KBM-7 (cell line): ENCODE results near the gene TFPI.
"Not testable (repeated sequence)": the region's sequence is repeated elsewhere in the genome, so short reads cannot be mapped to it uniquely, and the experiment has no call there.

ENCODE experiments used
- DNase-seq: peaks from one replicate; pipeline ENCODE4 v3.0.0-alpha.2; 2015
- in situ Hi-C: fragments of 300-500 bp; cut with MboI; formaldehyde crosslinking; loops from 2 replicates; pipeline ENCODE4 v1.14.3; 2020; ENCODE audit warnings: low sequenced_read_pairs, low pct_unique_long_range_greater_than_20kb, mixed read lengths

The TFPI gene

DNA sequence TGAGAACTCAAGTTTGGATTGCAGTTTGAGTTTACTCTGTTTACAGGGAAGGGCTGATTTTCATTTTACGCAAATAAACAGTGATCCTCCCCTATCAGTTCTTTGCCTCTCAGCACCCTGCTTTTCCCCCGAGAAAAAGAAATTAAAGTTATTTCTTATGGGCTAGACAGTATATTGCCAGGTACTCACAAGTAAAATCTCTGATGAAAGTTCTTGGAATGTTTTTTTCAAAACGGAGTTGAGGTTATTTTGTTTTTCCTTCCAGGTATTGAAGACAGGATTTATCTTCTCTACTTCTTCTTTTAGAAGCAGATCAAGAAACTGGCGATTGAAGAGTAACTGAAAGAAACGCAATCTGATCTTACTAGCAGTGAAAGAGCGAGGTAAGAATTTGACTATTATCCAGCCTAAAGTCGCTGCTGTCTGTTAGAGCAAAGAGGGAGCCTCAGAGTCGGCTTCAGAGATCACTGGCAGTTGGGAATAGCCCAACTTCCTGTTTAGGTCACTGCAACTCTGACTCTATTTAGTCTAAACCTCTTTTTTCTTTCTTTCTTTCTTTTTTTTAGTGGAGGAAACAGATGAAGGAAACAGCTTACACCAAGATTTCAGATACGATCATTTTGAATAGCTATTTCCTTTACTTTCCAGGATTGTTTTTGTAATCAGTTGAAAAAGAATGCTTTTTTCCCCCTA lies at the start of gene TFPI:
Gene TFPI (minus strand): TSS at position 425 of the 693 bp plus-strand sequence. CDS start 50,667 bp downstream, outside the sequence.
- in situ Hi-C loops = no loop called here
- peak; percentile 75 for DNase-seq

DNA sequence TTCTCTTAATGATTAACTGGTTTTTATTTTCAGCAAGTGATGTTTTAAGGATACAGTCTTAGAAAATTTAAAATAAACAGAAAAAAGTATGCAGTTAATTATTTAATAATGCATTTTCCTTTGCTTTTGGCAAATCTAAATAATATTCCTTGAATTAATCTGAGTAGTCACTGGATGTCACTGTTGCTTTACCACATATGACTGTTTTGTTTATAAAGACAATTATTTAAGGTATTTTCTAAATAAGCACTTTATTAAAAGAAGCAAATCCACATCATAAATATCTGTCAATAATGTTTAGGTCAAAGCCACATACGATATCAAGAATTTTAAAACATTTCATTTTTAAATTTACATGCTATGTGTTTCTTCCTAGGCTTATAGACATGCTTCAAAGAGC lies 40.6 kb upstream of the TFPI start:
- in situ Hi-C loops = no loop called here
- DNase-seq = no peak

DNA sequence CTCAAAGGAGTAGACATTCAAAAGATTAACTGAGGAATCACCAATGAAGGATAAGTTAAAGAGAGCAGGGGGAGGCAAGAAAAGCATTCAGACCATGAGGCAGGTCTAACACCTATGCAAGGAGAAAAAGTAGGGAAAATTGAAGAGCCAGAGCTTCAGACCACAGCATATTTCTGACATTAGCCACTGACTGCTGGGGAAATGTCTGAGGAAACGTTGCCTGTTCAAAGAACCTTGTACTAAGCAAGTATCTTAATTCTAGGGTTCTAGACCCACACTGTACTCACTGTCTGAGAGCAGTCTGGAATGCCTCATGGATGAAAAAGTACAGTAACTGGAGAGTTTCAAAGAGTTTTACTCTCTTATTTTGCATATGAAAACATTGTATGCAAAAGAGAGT lies 39.5 kb upstream of the TFPI start:
- in situ Hi-C loops = no loop called here
- no peak for DNase-seq

- in situ Hi-C loops = no loop called here
- DNase-seq = no peak
Measured at GRCh38 chr2:187593098-187593497, 38.9 kb upstream of the TFPI start.

GRCh38 chr2:187590175-187590574 lies 35.9 kb upstream of the TFPI start:
- in situ Hi-C loops = no loop called here
- DNase-seq = no peak

DNA sequence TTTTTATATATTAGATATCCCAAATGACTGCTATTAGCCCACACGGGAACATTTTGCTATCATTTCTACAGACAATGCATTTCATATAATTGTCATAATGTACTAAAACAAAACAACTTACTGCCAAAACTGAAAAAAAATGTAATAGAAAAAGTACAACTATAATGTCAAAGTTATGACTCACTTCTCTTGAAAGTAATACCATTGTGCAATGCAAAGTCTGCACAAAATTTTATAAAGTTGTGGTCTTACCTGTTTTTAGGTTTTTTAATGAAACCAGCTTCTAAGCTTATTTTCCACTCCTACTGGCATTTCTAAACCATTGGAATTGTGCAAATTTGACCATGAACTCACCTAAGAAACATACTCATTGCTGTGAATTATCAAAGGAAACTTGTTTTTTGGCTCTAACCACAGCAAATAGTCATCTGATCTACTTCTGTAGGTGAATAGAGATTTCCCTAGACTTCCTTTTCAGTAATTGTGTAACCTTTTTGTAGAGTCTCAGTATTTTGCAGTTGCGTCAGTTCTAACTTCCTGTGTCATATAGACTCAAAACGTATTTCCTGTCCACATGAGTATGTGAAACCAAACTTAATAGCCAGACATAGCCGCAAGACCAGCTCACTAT lies 31.9 kb upstream of the TFPI start:
- in situ Hi-C loops = no loop called here
- peak; percentile 81 for DNase-seq

DNA sequence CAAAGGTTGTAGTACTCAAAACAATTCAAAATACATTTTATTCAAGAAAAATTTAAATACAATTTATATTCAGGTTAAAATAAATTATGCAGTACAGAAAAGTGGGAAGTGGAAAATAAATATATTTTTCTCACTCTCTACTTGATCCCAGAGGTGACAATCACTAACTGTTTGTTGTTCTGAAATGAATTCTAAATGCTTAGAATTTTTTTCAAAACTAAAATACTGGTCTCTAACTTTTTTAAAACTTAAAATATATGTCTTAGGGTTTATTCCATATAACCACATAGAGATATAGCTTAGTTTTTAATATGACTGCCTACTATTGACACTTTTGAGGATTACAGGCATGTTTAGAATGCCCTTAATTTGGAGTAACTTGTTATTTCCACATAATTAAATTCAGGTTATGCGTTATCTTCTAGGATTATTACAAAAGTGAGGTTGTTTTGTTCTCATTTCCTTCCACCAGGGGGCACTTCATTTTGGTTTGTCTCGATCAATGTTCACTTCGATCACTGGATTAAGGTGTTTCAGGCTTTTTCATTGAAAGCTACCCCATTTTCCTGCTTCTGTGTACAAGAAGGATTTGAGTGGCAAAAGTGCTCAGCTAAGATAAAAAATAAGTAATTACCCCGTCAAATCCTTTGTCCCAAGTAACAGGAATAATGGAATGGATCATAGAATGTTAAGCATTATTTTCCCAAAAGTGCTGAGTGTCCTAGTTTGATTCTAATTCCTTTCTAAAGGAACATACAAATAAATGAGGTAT lies 27.1 kb upstream of the TFPI start:
- in situ Hi-C loops = no loop called here
- peak; percentile 59 for DNase-seq

DNA sequence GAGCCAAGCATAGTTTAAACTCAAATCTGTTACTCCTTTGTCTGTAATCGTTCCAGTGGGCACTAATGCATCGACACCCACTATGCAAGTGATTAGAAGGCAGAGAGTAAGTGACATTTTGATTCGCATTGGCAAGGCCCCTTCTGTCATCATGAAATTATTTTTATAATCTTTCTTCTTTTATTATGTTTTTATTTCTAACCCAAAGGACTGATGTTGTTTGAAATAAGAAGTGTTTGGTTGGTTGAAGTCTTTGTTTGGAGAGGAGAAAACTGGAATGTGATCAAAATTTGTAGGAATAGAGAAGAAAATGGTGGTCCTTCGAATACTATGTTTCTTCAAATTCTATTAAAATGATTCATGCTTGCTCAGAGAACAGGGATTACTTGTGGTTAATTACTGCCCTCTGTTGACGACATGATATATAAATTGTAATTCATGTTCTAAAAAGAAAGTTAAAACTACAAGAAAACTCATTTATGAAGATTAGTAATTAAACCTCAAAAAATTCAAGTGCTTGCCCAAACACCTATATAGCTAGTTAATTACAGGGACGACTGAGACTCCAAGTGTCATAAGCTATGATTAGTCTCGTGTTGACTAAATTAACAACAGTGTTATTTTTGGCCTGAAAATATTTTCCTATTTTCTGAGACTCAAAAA lies 26.4 kb upstream of the TFPI start:
- peak; percentile 70 for DNase-seq
- in situ Hi-C loops = no loop called here

DNA sequence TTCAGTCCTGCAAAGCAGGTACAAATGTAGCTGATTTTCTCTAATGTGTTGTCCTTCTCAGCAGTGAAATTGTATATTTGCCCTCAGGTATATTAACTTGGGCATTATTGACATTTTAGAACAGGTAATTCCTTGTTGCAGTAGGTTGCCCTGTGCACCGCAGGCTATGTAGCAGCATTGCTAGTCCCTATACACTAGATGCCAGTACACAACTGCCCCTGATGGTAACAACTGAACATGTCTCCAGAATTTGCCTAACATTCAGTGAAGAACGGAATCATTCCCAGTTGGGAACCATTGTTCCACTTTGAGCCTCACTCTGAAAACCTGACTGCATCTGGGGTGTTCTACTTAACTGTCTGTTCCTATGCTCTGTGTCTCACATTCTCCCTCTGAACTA lies 23.1 kb upstream of the TFPI start:
- in situ Hi-C loops = no loop called here
- no peak for DNase-seq

DNA sequence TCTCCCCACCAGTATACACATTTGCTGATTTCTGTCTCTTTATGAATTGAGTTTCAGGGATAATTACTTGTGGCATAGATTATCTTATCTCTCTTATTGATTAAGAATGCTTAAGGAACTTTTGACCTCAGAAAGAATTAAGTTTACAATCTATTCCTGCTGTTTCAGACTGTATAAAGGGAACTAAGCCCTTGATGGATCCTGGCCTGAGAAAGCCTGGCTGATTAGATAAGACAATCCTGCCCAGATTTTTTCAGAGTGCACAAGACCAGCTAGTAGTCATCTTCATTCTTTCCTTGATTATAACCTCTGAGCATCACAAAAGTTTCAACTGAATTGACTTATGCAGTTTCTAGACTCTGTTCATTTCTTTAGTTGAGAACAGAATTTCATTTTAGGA lies 22.7 kb upstream of the TFPI start:
- no peak for DNase-seq
- in situ Hi-C loops = no loop called here

GRCh38 chr2:187575751-187576067 lies 21.5 kb upstream of the TFPI start:
- DNase-seq = no peak
- in situ Hi-C loops = no loop called here

DNA sequence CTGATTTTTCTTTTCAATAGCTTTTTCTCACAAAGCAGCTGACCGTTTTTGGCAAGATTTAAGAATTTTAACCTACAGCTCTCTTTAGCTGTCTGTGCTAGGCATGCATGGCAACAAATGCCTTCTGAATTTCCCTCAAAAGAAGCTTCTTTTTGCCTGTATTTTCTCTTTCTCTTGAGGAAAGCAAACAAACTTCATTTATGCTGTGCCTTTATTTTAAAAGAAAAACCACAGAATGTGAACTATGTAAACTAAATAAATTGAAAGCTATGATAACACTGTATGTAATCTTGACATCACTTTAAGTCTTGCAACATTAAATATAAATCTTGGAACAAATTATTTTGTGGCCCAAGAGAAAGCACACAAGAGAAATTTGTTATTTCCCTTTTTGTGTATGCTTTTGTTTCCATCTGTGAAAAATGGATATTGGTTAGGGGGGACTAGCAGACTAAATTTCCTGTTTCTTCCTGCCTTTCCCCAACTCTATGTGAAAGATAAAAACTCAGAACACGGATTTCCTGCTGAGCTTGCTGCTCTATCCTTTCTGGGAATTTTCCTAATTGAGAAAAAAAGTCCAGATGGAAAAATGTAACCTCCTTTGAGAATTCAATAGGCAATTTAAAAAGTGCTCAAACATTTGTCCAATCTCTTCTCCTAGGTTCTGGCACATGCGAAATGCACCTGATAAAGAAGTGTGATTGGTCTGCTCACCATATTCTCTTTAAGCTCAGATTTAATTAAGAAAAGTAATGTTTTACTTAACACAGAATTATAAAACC lies 20.9 kb upstream of the TFPI start:
- in situ Hi-C loops = no loop called here
- DNase-seq = no peak

DNA sequence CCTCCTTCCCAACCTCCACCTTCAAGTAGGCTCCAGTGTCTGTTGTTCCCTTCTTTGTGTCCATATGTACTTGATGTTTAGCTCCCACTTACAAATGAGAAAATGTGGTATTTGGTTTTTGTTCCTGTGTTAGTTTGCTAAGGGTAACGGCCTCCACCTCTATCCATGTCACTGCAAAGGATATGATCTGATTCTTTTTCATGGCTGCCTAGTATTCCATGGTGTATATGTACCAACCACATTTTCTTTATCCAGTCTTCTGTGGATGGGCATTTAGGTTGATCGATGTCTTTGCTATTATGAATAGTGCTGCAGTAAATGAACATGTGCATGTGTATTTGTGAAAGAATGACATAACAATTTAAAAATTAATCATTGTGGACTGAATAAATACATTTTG lies 19.5 kb upstream of the TFPI start:
- in situ Hi-C loops = no loop called here
- no peak for DNase-seq

DNA sequence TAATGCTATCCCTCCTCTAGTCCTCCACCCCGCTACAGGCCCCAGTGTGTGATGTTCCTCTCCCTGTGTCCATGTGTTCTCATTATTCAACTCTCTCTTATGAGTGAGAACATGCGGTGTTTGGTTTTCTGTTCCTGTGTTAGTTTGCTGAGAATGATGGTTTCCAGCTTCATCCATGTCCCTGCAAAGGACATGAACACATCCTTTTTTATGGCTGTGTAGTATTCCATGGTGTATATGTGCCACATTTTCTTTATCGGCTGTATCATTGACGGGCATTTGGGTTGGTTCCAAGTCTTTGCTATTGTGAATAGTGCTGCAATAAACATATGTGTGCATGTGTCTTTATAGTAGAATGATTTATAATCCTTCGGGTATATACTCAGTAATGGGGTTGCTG lies 17.8 kb upstream of the TFPI start:
- DNase-seq, in situ Hi-C loops: not testable (repeated sequence)

GRCh38 chr2:187569571-187569970 lies 15.3 kb upstream of the TFPI start:
- in situ Hi-C loops = no loop called here
- DNase-seq = no peak

- in situ Hi-C loops = no loop called here
- DNase-seq = no peak
Measured at GRCh38 chr2:187569042-187569441, 14.8 kb upstream of the TFPI start.

DNA sequence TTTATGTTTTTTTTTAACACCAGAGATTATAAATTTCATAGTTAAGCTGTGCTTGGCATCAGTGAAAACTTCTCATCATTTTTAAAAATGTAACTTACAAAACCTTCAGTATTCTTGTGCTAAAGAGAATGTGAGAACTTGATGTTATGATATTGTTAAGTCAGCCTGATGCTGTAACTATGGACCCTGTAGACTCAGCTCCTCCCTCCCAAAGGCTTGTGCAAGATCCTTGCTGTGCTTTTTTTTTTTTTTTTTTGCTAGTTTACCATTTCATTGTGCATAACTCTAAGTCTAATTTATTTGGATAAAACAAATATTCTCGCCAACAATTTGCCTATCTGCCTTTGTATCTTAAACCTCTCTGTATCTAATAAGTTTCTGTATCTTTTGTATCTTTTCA lies 12.9 kb upstream of the TFPI start:
- no peak for DNase-seq
- in situ Hi-C loops = no loop called here

DNA sequence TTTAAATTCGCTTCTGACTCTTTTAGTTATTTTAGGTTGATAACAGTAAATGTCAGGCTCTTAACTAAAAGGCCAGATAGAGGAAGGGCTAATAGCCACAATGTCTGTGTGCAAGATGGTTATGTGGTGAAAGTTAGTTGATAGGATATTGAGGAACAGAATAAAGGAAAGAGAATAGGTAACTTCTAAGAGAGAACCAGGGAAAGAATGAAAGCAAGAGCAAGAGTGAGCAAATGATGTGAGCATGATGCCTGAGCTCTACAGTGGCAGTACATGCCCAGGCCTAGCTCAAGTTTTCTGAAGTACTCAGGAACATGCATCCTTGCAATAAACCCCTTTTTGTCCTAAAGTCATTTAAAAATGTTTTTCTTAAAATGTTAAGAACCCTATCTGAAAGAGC lies 12.5 kb upstream of the TFPI start:
- no peak for DNase-seq
- in situ Hi-C loops = no loop called here

DNA sequence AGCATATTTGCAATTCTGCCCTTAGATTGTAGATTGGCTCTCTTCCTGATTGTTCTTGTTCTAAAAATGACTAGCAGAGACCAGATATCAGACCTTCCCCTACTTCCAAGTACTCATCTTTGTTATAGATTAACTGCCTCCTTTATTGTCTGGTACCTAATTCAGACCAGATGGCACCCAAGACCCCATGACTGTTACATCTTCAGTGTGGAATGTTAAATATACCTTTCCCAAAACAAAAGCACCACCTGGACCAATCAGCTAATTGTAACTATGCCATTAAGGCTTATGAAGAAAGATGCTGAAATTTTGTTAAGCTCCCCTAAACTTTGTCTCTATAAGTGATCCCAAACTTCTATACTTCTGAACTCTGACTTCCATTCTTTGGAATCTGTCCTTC lies 12.0 kb upstream of the TFPI start:
- in situ Hi-C loops = no loop called here
- no peak for DNase-seq
